Stimulated activated CD4-positive, alpha-beta T cell treated with anti-CD3 and anti-CD28 coated beads, Interleukin-2, amount 100 ng/mL, for 24 hours (primary cell): Measurements from ENCODE around the gene DDX25.
"Not testable (repeated sequence)": the region's sequence is repeated elsewhere in the genome, so short reads cannot be mapped to it uniquely, and the experiment has no call there.

Source experiments
- DNase-seq, 2 donors: peaks; one replicate each; pipeline ENCODE4 v3.0.0-alpha.2; 2020

DDX25 gene

DNA sequence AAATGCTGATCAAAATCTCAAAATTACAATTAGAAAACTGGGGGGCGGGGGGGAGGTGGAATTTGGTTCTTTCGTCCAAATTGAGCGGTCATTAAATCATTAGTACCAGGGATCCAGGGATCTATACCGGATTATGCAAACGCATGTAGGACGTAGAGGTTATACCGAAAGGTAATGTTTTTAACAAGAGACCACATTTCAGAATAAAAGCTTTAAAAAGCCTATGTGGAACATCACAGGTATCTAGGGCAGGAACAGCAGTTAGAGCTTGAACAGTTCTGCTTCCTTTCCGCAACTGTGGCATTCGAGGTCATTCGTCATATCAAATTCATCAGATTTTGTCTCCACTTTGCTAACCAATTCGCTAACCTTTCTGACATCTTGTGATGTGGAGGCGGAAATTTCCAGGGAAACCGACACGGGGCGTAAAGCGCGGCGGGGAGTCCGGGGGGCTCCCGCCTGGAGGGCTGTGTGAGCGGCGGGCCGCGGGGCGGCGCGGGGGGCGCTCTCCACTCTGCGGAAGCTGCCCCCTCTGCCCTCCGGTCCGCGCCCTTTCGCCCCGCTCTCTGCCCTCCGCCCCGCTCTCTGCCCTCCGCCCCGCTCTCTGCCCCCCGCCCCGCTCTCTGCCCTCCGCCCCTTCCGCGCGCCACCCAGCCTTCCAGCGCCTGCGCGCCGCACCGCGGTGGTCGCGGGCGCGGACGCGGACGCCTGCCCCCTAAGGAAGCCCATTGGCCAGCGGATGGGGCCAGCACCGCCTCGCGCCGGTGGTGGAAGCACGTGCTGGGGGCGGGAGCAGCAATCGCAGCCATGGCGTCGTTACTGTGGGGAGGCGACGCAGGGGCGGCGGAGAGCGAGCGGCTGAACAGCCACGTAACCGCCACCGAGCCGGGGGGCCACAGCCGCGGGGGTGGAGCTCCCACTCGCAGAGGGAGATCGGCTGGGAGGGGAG, at the start of gene DDX25:
Gene DDX25, plus strand, starts transcription at position 798 of the 949 bp plus-strand sequence. Its CDS starts 10 bp downstream, at position 808.
- peak in 1 of 2 donors; percentile 21 for DNase-seq

DNA sequence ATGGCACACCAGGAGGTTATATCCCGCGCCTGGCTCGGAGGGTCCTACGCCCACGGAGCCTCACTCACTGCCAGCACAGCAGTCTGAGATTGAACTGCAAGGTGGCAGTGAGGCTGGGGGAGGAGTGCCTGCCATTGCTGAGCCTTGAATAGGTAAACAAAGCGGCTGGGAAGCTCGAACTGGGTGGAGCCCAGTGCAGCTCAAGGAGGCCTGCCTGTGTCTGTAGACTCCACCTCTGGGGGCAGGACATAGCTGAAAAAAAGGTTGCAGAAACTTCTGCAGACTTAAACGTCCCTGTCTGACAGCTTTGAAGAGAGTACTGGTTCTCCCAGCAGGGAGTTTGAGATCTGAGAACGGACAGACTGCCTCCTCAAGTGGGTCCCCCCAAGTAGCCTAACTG, 46.6 kb upstream of the DDX25 start:
- not testable (repeated sequence) for DNase-seq

DNA sequence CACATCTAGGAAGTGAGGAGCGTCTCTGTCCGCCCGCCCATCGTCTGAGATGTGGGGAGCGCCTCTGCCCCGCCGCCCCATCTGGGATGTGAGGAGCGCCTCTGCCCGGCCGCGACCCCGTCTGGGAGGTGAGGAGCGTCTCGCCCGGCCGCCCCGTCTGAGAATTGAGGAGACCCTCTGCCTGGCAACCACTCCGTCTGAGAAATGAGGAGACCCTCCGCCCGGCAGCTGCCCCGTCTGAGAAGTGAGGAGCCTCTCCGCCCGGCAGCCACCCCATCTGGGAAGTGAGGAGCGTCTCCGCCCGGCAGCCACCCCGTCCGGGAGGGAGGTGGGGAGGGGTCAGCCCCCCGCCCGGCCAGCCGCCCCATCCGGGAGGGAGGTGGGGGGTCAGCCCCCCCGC, 41.5 kb upstream of the DDX25 start:
- not testable (repeated sequence) for DNase-seq

DNA sequence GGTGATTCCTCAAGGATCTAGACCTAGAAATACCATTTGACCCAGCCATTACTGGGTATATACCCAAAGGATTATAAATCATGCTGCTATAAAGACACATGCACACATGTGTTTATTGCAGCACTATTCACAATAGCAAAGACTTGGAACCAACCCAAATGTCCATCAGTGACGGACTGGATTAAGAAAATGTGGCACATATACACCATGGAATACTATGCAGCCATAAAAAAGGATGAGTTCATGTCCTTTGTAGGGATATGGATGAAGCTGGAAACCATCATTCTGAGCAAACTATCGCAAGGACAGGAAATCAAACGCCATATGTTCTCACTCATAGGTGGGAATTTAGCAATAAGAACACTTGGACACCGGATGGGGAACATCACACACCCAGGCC, 39.0 kb upstream of the DDX25 start:
- DNase-seq, result not testable (repeated sequence)

DNA sequence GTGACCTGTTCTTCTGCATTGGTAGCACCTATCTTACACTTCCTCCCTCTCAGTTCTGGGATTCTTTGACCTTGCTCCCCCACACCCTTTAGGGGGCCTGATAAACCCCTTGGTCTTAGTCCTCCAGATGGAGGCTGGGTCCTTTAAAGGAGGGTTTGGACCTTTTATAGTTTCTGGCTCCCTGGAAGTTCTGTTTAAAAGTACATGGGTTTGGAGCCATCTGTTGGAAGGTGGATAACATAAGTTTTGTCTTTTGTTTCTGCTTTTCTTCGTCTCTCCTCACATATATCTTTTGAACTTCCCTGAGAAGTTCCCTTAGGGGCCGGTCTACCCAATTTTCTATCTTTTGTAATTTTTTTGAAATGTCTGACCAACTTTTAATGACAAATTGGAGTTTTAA, 34.8 kb upstream of the DDX25 start:
- no peak for DNase-seq

DNA sequence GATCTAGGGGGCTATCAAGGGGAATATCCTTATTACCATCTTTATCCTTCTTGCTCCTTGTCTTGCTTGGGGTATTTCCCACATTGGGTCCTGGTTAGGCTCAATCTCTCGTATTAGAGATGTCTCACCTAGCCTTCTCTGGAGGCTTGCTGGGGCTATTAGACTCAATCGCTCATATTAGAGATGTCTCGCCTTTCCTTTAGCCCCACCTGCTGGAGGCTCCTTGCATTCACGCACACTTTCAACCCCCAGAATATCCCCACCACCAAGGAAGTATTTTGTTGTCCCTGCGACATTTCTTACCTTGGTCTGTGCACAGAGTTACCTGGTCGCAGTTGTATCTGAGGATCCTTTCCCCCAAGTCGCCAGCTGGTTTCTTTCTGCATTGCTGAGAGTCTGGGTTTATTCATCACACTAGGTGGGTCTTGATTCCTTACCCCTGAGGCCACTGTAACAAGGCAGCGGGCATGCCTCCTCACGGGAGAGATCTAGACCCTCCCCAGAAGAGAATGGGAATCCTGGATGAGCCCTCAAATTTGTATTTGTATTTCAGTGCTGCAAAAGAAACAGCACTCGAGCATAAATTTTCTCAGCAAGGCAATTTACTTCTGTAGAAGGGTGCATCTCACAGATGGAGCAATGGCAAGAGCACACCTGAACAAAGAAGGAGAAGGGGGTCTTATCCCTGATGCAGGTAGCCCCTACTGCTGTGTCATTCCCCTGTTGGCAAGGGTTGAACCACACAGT, 32.7 kb upstream of the DDX25 start:
- DNase-seq, result peak in 1 of 2 donors; percentile 47

DNA sequence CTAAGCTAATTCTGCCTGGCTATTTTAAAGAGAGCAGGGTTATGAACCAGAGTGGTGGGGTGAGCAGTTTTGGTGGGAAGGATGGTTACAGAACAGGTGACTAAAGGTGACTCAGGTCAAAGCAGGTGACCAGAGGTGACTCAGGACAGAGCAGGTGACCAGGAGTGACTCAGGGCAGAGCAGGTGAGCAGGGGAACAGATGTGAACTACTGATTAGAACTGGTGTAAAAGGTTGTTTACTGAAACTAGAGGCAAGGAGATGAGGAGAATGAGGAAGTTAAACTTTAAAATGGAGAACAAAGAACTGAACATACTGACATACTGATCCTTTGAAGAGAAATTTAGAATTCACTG, 32.2 kb upstream of the DDX25 start:
- DNase-seq, result no peak

DNA sequence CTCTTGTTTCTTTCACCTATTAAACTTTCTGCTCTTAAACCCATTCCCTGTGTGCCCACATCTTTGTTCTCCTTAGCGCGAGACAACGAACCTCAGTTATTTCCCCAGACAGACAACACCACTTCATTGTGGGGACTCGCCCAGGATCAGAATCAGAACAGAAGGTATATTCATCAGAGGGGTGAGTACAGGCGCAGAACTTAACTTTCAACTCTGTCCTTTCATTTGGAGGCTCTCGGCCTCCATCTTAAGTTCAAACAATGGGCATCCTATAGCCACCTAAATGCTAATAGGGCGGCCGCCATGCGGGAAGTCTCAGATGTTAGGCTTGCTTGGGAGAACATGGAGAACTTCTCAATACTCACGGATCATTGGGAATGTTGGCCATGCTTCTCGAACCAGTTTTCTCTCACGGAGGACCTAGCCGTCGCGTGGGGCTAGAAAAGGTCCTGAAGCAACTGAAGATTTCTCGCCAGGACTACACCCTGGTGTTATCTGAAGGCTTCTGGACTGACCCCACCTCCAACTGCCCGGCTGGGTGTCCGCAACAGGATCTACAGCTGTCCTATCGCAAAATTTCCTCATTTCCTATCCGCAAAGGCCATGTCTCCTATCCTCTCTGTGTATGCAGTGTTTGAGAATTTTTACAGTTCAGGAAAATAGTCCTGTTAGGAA, 30.3 kb upstream of the DDX25 start:
- no peak for DNase-seq

DNA sequence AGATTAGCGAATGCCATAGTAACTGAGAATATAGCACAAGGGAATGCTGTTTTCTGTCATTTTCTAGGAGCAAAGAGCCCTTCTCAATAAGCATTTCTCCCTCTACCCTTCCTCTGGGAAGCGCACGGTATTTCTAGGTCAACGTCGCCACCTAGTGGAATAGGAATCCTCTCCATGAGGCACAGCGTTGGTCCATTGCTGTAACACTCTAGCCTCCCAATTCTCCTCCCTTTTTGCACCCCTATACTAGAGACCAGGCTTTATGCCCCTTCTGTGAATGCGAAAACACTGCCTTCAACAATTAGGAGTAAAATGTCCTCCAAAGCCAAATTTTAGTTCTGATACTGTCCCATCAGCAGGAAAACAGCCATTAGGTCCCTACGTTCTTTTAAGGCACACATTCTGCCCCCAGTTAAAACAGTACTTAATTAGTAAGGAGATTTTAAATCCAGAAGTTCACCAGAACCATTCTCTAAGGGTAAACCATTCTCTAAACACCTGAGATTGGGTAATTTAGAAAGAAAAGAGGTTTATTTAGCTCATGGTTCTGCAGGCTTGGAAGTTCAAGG, 29.7 kb upstream of the DDX25 start:
- peak; percentile 46 to 55 for DNase-seq

DNA sequence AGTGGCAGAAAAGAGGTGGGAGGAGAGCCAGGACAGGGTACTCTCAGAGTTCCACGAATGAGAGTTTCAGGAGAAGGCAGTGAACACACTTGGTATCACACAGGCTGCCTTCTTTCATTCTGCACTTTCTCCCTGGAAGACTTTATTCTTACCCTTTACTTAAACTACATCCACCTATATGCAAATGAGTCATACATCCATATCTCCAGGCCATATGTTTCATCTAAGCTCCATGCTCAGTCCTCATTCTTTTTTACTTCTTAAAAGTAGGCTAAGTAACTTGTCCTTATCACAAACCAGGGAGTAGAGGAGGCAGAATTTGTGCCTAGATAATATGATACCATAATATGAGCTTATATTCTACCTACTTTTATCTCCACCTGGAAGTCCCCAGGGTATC, 23.0 kb upstream of the DDX25 start:
- no peak for DNase-seq

DNA sequence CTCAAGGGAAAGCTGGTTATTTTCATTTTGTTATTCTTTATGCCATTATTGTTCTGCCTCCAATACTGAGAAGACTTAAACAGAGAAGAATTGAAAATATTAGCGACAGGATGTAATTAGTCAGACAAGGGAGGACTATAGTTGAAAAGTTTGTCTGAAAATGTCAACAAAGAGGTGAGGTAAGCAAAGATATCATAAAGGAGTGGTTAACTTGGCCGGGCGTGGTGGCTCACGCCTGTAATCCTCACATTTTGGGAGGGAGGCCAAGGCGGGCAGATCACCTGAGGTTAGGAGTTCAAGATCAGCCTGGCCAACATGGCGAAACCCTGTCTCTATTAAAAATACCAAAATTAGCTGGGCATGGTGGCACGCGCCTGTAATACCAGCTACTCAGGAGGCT, 20.9 kb upstream of the DDX25 start:
- DNase-seq, result no peak

DNA sequence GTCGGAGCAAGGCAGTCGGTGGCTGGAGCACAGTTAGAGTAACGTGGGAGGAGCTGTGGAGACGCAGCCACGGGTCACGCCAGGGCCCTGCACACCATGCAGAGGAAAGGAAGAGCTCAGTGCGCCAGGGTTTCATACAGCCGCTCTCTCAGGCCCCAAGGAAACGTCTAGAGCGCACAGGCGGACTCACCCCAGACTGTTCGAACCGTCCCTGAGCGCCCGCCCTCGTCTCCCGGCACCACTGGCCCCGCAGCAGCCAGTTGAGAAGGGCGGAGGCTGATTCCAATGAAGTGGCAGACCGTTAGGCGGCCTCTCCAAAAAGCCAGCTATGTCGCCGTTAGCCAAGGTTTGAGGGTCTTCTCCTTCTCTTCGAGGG, 17.3 kb upstream of the DDX25 start:
- peak in 1 of 2 donors; percentile 42 for DNase-seq

DNA sequence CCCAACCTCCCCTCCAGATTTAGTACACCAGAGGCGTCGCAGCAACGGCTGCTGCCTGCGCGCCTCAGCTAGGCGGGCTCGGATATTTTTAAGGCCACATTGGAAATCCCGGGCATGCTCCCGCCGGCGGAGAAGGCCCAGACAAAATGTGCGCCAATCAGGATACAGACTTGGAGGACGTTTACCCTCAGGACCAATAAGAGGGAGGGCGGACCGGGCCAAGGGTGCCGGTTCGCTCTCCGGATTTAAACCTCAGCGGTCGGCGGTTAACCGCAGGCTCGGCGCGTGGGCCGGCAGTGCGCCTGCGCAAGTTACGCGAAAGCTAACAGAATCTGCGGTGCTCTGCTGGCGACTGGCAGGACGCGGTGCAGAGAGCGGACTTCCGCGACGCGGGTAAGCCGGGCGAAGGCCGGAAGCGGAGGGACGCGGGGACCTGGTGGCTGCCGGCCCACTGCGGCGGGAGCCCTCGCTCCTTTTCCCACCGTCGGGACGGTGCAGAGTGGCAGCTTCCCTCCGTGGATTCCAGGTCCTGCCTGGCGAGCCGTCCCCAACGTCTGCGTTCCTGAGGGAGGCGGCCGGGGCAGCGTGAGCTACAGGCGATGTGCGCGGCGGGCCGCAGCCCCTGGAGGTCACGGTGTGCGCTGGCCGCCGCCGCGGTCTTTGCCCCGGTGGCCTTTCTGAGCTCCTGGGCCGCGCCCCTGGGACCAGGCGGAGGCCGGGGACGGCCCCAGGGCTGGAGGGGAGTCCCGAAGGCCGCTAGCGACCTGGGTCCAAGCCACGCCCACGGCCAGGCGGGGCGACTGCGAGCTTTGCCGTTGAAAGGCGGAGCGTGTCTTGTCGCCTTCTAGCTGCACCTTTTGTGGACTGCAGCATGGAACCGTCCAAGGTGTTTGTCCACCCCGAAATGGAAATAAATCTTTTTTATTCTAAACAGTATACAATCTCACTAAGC, 16.7 kb upstream of the DDX25 start, which contains the start of gene HYLS1:
Gene HYLS1, plus strand, starts transcription at position 296 of the 952 bp plus-strand sequence. CDS start 11,701 bp downstream, outside the sequence.
- DNase-seq, result peak; percentile 96 to 98

DNA sequence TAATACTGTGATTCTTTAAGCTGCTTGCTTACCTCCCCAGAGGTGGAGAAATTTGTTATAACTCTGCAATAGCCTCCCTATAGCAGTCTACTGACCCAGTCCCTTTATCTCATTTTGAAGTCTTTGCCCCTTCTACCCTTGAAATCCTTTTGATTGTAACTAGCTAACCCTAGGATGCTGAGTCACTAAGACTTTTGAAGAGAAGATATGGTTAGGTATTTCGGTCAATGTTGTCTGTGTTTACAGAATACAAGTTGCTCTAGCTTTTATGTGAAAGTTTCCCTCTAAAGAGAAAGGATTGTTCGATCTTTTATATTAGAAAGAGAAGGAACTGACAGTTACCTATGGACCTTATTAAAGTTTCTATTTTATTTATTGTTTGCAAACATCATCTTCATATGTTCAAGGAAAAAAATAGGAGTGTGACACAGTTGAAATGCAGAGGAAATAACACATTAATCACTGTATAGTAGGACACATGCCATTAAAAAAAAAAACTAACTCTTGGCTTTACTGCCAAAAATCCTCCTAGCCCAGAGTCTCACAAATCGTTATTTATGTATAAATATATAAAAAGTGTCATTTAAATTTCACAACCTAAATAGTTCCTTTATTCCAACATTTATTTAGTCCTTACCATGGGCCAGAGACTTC, 13.7 kb upstream of the DDX25 start:
- no peak for DNase-seq

DNA sequence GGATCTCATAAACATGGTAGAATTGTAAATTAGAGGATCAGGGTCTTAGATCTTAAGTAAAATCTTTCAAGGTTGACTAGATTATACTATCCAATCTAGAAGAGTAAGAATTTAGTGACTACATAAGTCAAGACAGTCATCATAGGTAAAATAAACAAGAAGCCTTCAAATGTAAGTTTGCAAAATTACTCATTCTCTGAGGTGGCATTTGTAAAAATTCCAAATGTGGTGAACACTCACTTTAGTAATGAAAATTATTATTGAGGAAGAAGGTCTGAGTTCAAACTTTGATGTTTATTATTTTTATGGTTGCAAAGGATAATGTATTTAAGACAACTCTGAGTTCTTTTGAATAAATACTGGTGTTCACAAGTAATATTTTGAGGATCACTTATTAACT, 12.2 kb upstream of the DDX25 start:
- no peak for DNase-seq

DNA sequence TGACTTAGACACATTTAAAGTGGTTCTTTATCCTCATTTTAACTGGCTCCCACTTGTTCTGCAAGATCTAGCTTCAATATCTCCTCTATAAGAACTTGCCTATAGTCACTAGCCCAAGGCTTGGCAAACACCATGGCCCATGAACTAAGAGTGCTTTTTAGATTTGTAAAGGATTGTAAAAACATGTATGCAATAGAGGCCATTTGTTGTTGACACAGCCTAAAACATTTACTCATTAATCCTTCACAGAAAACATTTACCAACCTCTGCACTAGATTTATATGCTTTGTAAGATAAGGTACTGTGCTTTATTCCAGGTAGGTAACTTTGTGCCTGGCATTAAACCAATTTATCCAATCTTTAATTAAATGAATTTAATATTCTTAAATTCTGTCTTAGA, 11.3 kb upstream of the DDX25 start:
- DNase-seq, result no peak

DNA sequence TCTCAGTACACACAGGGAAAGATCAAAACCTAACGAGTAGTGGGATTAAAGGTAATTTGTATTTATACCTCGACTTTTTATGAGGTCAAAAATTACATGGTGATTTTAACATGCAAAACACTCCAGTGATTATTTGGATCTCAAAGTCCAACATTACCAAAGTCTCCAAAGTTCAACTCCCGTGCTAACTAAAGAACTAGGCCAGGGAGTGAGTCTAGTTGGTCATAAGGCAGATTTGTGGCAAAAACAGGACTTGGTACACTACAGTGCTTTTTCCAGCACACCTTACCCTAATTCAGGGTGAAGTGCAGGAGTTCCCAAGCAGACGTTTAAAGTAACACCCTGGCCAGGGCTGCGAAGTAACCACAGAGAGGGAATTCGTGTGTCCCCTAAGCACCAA, 2.4 kb upstream of the DDX25 start:
- DNase-seq, result no peak

DNA sequence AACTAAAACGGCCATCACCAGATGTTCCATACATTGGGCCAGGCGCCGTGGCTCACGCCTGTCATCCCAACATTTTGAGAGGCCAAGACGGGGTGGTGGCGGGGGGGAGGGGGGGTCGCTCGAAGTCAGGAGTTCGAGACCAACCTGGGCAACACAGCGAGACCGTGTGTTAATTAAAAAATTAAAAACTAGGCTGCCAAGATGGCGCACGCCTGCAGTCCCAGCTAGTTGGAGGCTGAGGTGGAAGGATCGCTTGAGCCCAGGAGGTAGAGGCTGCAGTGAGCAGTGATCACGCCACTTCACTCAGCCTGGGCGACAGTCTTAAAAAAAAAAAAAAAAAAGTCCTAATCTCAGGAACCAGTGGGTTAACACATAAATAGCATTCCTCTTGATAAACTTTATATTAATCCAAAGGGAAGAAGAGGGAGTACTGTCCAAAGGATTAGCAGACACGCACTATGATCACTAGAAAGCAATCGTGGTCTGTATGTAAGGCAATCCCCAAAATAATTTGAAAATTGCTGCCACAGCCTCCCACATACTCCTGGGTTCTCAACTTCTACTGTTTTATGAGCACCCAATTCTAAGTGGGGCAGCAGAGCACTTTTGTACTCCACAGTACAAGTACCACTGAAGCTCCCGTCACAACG, 1.9 kb upstream of the DDX25 start:
- DNase-seq, result no peak

DNA sequence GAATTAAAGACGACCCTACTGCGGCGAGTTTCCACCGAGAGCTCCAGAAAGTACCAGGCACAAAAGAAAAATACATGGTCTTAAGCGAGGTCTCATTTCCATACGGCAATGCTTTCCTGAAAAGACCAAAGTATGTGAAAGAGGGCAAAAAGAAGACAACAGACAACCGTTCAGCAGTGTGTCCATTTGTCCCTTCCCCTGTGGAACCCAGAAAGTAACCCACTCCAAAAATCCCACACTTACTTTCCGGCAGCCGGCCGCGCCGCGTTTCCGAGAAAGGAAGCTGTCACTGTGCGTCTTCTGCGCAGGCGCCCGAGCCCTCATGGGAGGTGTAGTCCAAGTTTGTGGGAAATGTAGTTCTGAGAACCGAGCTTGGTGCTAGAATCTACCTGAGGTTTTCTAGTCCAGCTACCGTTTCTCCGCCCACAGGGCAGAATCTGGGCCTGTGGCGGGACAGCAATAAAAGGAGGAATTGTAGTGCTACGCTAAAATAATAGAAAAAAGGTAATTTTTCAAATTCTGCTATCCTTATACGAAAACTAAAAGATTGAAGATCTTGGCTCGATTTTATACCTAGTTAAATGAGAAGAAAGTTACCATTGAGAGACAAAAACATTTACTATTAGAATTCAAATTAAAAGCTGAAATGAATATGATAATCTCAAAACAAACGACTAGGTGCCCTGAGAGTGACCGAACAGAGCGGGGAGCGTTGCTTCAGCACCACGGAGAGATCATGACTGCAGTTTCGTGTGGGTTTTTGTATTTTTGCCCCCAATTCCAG, 1.2 kb upstream of the DDX25 start, which contains the start of gene PUS3:
Gene PUS3, minus strand, starts transcription at position 280 of the 784 bp plus-strand sequence. CDS start 6,922 bp downstream, outside the sequence.
- peak; percentile 90 to 91 for DNase-seq

DNA sequence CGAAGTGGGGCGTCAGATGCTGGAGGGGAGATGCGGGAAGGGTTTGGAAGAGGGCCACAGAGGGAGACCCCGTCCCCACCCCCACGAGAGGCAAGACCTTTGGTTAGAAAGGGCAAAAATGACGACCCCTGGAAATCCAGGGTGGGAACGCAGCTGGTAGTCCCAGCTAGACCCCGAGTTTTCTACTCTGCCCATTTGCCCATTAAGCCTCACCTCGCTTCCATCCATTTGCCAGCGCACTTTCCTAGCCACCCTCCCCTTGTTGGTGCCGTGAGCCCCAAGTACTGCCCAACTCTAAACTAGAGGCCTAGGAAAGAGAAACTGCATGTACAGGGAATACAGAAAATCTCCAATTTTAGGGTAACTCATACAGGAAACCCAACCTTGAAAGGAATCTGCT, 370 bp downstream of the DDX25 start:
- no peak for DNase-seq
